GM18508 (cell line): Measurements from ENCODE around the gene TMEM191B.
"Not testable (repeated sequence)": the region's sequence is repeated elsewhere in the genome, so short reads cannot be mapped to it uniquely, and the experiment has no call there.

Experiments
- ATAC-seq: cut with Tn5 transposase; IDR thresholded peaks from one replicate; pipeline ENCODE4 v1.9.1; 2021; ENCODE audit warnings: moderate number of reproducible peaks; ENCODE audit not compliant: insufficient read depth, unreplicated experiment

The TMEM191B gene

DNA sequence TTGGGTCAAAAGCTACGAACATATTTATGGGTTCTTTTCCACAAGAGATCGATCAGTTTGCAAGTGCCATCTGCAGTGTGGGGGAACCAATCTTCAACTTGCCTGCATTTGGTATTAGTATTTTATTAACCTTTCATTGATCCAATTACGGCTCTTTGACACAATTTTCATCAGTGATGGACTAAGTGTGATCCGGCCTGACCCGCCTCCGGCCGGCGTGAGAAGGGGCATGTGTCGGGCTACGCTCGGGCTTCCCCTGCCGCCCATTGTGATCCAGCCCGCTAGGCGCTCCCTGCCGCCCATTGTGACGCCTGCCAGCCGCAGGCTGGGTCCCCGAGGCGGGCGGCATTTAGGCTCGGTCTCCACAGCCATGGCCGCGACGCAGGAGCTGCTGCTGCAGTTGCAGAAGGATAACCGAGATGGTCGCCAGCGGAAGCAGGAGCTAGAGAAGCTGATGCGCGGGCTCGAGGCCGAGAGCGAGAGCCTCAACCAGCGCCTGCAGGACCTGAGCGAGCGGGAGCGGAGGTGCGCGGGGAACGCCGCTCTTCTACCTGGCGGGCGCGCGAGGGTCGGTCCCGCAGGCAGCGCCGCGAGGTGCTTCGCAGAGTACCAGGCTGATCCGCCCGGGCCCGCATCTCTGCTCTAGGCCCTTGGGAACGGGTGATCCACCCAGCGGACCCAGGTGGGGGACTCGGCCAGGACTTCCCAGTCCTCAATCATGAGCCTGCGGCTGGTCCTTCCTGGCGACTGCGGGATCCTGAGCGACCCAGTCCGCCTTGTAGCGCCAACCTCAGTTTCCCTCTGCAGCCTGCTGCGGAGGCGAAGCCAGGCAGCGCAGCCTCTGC is at the start of gene TMEM191B:
Gene TMEM191B, plus strand, starts transcription at position 51 of the 845 bp plus-strand sequence. Its CDS starts 179 bp downstream, at position 230.
- not testable (repeated sequence) for ATAC-seq

- ATAC-seq = not testable (repeated sequence)
These were observed 31.4 kb upstream of the TMEM191B start for GRCh38 chr22:18496227-18496626.

DNA sequence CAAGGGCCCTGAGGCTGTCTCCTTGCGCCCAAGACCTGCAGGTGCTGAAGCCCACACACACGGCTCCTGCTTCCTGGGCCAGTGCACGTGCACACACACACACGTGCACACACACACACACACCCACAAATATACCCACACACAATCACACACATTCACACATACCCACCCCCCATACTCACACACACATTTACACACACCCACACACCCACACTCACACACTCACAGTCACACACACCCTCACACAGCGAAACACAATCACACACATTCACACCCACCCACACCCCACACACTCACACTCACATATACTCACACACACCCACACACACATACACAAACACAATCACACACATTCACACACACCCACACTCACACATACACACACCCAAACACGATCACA is 16.3 kb upstream of the TMEM191B start:
- not testable (repeated sequence) for ATAC-seq

DNA sequence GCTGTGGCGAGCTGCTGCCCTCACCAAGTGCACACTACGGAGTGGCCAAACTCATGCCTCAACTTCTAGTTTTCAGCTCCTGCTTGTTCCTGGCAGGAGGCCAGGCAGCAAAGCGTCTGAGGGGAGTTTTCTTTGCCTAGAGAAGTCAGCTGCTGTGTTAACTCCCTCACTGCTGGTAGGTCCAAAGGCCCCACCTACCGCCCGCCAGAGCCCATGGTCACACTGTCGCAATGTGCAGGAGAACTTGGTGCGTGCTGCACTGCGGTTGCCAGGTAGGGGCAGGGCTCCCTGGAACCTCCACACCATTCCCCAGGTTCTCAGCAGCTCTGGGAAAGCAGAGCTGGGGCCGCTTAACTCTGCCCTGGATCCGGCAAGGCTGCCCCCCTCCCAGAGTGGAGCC is 15.2 kb upstream of the TMEM191B start:
- ATAC-seq = not testable (repeated sequence)

DNA sequence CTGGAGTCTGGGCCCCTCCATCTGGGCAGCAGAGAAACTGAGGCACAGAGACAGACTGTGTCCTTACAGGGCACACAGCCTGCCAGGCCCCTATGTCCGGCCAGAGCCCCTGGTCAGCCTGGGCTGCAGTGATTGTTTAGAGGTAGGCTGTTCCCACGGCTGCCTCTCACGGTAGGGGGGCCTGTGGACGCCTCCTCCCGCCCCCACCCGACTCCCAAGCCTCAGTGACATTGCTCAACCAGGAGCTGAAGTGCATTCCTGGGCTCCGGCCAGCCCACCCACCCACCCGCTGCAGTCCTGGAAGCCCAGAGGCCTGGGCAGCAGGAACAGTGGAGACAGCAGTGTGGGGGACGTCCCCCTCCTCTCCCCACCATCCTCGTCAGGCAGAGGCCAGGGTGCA is 14.1 kb upstream of the TMEM191B start:
- not testable (repeated sequence) for ATAC-seq

GRCh38 chr22:18518061-18518460 is 9.5 kb upstream of the TMEM191B start, which contains the start of gene GGTLC3:
TSS of gene GGTLC3 (minus strand) at chr22:18518161. CDS start at chr22:18517897, 264 bp downstream.
- ATAC-seq = not testable (repeated sequence)

- ATAC-seq = not testable (repeated sequence)
These were observed 4.8 kb upstream of the TMEM191B start for GRCh38 chr22:18522762-18523161.

DNA sequence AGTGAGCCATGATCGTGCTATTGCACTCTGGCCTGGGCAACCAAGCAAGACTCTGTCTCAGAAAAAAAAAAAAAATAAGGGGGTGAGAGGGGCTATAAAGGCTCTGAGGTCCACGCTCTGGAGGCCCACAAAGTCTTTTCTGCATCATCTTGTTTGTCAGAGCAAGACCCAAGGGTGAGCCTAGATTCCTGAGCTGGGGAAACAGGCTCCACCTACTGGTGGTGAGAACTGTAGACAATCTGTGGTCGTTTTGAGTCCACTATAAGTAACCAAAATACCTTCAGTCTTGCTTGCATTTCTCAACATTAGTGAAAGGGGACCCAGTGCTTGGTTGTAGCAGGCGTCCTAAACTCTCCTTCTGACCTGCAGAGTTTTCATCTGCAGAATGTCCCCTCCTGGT is 4.3 kb upstream of the TMEM191B start:
- ATAC-seq = not testable (repeated sequence)

DNA sequence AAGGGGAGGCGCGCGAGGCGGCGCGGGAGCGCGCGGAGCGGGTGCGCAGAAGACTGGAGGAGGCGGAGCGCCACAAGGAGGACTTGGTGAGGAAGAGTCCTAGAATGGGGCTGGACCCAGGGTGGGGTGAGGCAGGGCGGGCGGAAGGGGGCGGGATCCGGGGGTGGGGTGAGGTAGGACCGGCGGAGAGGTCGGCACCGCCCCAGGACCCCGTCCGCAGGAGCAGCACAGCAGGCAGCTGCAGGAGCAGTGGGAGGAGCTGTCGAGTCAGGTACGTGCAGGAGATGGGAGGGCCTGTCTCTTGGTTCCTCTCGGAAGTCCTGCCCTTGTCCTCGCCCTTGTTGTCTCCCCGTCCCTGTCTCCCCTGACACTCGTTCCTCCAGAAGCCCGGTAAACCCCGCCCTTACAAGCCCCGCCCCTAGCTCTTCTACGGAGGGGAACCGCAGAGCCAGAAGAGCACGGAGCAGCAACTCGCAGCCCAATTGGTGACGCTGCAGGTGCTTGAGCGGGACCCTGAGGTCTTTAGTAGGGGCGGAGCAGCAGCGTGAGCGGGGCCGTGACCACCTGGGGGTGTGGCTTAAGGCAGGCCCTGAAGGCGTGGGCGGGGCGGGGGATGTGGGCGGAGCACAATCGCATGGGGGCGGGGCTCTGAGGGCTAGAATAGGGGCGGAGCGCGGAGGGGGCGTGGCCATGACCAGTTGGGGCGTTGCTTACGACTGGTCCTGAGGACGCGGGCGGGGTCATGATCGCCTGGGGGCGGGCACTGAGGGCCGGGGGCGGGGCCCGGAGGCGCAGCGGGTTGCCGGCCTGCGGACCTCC is 1.2 kb downstream of the TMEM191B start:
- peak; percentile 51 for ATAC-seq

- not testable (repeated sequence) for ATAC-seq
These were observed 2.0 kb downstream of the TMEM191B start for GRCh38 chr22:18529416-18530145.

DNA sequence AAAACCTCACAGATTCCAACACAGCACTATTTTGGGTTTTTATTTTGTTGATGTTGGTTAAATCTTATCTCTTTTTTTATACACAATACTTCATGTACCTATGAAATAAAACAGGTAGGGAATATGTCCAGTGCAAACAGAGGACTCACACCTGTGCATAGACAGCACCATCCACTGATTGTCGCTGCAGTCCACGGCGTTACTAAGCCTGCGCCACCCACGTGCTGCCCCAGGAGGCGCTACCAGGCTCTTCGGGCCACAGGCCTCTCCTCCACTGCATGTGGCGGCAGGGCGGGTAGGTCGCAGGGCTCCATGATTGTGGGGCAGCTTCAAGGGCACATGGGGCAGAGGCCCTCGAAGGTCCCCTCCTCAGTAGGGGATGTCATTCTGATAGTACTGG is 6.0 kb downstream of the TMEM191B start:
- ATAC-seq = not testable (repeated sequence)

- ATAC-seq = not testable (repeated sequence)
These were observed 6.7 kb downstream of the TMEM191B start for GRCh38 chr22:18534315-18534714.

- not testable (repeated sequence) for ATAC-seq
These were observed 12.4 kb downstream of the TMEM191B start for GRCh38 chr22:18539994-18540393.

DNA sequence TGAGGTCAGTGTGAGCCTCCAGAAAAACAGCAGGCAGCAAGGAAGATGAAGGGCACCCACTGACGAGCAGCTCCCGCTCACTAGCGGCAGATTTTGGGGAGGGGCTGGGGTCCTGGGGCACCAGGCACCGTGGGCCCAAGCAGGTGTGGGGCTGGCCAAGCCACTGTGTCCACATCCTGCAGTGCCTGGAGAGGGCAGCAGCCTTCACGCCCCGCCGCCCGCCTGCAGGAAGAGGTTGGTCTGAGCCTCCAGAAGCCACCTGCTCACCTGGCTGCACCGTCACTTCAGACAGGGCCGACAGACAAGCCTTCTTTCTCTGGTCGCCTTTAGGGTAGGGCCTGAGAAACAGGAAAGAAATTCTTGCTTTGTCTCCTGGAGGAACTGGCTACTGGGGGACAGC is 15.8 kb downstream of the TMEM191B start:
- not testable (repeated sequence) for ATAC-seq

GRCh38 chr22:18544615-18545014 is 17.0 kb downstream of the TMEM191B start:
- ATAC-seq = not testable (repeated sequence)

GRCh38 chr22:18549458-18550179 is 22.0 kb downstream of the TMEM191B start:
- not testable (repeated sequence) for ATAC-seq

DNA sequence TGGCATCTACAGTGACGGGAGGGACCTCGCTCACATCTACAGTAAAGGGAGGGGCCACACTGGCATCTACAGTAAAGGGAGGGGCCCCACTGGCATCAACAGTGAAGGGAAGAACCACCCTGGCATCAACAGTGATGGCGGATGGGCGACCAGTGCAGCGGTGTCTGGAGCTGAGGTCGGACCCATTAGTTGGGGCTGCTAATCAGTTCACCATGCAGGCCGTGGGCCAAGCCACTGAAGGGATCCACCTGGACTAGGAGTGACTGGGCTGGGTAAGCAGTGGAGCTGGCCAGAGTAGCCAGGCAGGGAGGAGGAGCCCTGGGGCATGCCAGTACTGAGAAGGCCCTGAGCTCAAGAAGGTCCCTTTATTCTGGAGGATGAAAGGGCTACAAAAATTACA is 23.4 kb downstream of the TMEM191B start:
- not testable (repeated sequence) for ATAC-seq

DNA sequence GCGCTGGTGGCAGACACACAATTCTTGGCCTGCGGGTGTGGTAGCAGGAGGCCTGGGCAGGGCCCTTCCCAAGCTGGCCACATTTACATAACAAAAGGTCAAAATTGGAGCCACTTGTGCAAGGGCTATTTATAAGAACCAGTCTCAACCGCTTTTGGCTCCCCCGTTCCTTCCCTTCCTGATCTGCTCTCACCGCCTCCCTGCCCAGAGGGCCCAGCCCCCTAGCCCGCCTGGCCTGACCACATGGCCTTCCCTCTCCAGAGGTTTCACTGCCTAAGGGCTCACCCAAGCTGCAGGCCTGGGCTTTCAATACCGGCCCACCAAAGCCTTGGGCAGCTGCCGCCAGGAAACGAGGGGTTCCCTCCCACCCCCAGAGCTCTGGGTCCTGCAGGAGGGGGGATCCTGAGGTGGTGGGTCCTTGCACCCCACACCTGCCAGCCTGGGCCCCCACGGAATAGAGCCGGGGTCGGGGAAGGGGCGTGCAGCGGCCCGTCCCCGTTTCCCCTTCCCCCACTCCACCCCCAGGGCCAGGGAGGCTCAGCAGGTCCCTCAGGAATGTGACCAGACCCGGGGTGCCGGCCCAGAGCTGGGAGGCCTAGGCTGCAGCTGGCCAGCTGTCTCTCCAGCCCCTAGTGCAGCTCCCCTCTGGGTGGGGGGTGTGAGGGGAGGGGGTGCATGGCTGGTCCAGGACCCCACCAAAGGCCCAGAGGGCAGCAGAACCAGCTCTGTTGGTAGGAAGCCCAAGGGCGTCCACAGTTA is 25.4 kb downstream of the TMEM191B start:
- ATAC-seq = not testable (repeated sequence)
